ENCODE measurements around the gene ADAMTSL1.

Gene ADAMTSL1

DNA sequence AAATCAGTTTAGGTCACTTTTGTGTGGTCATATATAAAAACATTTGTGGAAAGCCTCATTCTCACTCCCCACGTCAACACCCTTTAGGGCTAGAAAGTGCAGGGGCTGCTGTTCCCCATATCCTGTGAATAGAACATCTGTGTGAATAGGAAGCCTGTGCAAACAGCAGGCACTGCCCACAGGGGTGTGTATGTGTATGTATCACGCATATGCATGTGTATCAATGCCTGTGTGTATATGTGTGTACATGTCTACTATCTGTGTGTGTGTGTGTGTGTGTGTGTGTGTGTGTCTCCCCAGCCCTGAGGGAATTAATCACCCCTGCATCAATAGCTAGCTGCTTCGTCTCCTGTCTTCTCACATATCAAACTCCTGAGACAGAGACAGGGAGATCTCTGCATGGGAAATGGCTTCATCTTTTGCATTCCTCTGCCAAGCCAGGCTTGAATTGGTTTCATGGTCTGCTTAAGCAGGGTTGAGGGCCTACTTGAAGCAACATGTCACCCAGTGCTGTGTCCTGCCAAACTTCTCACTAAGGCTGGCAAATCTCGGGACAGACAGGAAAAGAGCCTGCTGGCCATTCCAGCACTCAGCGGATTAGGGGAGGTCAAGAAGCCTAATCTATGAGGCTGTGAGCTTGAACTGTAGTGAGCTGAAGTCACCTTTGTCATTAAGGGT is 265.8 kb downstream of the ADAMTSL1 start:
- H3K36me3 ChIP-seq (ENCODE audit: control insufficient read depth in 1 of 2, insufficient read depth in 2 of 2, low read length in 2 of 2), result no peaks in the 10 kb centered on the region
- no peak overlapping the region for H3K4me3 ChIP-seq (ENCODE audit: low read depth in 1 of 2, low read length in 2 of 2)
- H3K27ac ChIP-seq (ENCODE audit: low read depth, low read length), result no peak overlapping the region
- H3K4me1 ChIP-seq (ENCODE audit: control insufficient read depth in 1 of 2, insufficient read depth in 2 of 2, low read length in 2 of 2), result peaks cover 0 to 23% of the 10 kb centered on the region in 2 donors
- no peak overlapping the region for H3K9ac ChIP-seq (ENCODE audit: low read depth in 1 of 2, low read length in 2 of 2)
- H3K9me3 ChIP-seq (ENCODE audit: control insufficient read depth in 1 of 2, low read length in 2 of 2), result no peaks in the 10 kb centered on the region
- H3K27me3 ChIP-seq (ENCODE audit: control insufficient read depth in 1 of 2, insufficient read depth in 2 of 2, low read length in 2 of 2), result no peaks in the 10 kb centered on the region

DNA sequence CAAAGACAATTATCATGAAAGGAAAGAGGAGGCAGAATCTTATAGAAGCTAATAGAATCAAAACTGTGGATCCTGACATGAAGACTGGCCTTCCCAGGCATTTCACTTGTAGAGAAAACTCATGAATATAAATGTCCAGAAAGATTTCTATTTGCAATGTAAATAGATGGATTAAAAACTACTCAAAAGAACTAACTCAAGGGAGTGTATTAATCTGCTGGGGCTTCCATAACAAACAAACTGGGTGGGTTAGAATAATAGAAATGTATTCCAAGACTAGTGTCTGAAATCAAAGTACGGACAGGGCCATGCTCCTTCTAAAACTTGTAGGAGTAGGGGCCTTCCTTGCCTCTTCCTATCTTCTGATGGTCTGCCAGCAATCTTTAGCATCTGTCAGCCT is 267.4 kb downstream of the ADAMTSL1 start:
- H3K27ac ChIP-seq (ENCODE audit: low read depth, low read length), result no peak overlapping the region

DNA sequence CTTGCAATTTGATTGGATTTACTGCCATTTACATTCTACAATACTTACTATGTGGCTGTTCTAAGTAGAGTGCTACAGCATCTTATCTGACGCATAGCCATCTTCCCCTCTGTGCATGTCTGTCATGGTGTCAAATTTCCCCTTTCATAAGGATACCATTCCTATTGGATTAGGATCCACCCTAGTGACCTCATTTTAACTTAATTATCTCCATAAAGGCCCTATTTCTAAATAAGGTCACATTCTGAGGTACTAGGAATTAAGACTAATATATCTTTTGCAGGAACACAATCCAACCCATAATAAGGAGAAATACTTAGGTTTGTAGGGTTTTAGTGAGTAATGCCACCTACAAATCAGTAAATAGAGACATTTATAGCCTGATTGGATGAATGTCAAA is 268.0 kb downstream of the ADAMTSL1 start:
- no peaks in the 10 kb centered on the region for H3K36me3 ChIP-seq (ENCODE audit: control insufficient read depth in 1 of 2, insufficient read depth in 2 of 2, low read length in 2 of 2)
- peaks cover 4 to 42% of the 10 kb centered on the region in 2 donors for H3K4me1 ChIP-seq (ENCODE audit: control insufficient read depth in 1 of 2, insufficient read depth in 2 of 2, low read length in 2 of 2)
- no peak overlapping the region for H3K27ac ChIP-seq (ENCODE audit: low read depth, low read length)
- H3K9ac ChIP-seq (ENCODE audit: low read depth in 1 of 2, low read length in 2 of 2), result no peak overlapping the region
- H3K4me3 ChIP-seq (ENCODE audit: low read depth in 1 of 2, low read length in 2 of 2), result no peak overlapping the region
- no peaks in the 10 kb centered on the region for H3K27me3 ChIP-seq (ENCODE audit: control insufficient read depth in 1 of 2, insufficient read depth in 2 of 2, low read length in 2 of 2)
- H3K9me3 ChIP-seq (ENCODE audit: control insufficient read depth in 1 of 2, low read length in 2 of 2), result no peaks in the 10 kb centered on the region

More for the DNA sequence above, 267.4 kb downstream of the ADAMTSL1 start:
- Histone ChIP-seq H3K36me3 (ENCODE audit: control insufficient read depth in 1 of 2, insufficient read depth in 2 of 2, low read length in 2 of 2) (no peaks in the 10 kb centered on the region), H3K4me1 (ENCODE audit: control insufficient read depth in 1 of 2, insufficient read depth in 2 of 2, low read length in 2 of 2) (peaks cover 0 to 36% of the 10 kb centered on the region in 2 donors), H3K9ac (ENCODE audit: low read depth in 1 of 2, low read length in 2 of 2) (no peak overlapping the region), H3K4me3 (ENCODE audit: low read depth in 1 of 2, low read length in 2 of 2) (no peak overlapping the region), H3K9me3 (ENCODE audit: control insufficient read depth in 1 of 2, low read length in 2 of 2) (no peaks in the 10 kb centered on the region), H3K27me3 (ENCODE audit: control insufficient read depth in 1 of 2, insufficient read depth in 2 of 2, low read length in 2 of 2) (no peaks in the 10 kb centered on the region)

DNA sequence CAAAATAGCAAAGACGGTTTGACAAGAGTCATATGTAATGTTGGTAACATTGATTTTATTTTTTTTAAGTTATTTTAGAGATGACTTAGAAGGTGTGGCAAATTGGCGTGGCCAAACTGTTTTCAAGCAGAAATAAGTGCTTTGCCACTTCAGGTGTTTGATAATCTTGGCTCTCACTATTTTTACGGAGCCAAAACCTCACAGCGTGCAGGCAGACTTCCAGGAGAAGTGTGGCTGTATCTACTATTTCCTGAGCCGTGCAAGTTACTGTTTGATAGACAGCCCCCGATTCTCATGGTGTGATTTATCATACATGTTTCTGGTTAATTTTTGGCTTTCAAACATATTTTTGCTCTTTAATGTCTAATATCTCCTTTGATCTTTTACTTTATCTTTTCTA is 269.5 kb downstream of the ADAMTSL1 start:
- Histone ChIP-seq H3K9ac (ENCODE audit: low read depth in 1 of 2, low read length in 2 of 2) (no peak overlapping the region), H3K9me3 (ENCODE audit: control insufficient read depth in 1 of 2, low read length in 2 of 2) (no peaks in the 10 kb centered on the region), H3K4me3 (ENCODE audit: low read depth in 1 of 2, low read length in 2 of 2) (no peak overlapping the region), H3K27me3 (ENCODE audit: control insufficient read depth in 1 of 2, insufficient read depth in 2 of 2, low read length in 2 of 2) (no peaks in the 10 kb centered on the region), H3K27ac (ENCODE audit: low read depth, low read length) (no peak overlapping the region), H3K4me1 (ENCODE audit: control insufficient read depth in 1 of 2, insufficient read depth in 2 of 2, low read length in 2 of 2) (peaks cover 12 to 56% of the 10 kb centered on the region in 2 donors), H3K36me3 (ENCODE audit: control insufficient read depth in 1 of 2, insufficient read depth in 2 of 2, low read length in 2 of 2) (no peaks in the 10 kb centered on the region)

DNA sequence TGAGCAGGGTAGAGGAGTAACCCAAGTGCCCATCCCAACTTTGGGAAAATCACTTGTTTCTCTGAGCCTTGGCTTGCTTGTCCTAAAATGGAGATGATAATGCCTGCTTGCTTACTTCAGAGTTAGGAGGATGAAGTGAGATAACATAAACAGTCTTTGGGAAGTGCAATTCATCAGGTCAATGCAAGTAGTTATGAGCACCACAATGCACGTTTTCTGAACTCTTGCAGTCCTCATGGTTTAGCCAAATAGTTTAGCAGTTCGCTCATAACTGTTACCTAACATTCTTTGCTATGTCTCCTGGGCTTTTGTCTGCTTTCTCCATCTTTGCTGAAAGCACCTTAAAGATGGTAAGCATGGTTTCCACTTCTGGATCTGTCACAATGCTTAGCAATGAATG is 270.0 kb downstream of the ADAMTSL1 start:
- H3K27me3 ChIP-seq (ENCODE audit: control insufficient read depth in 1 of 2, insufficient read depth in 2 of 2, low read length in 2 of 2), result no peaks in the 10 kb centered on the region
- H3K4me1 ChIP-seq (ENCODE audit: control insufficient read depth in 1 of 2, insufficient read depth in 2 of 2, low read length in 2 of 2), result peaks cover 12 to 56% of the 10 kb centered on the region in 2 donors
- H3K27ac ChIP-seq (ENCODE audit: low read depth, low read length), result no peak overlapping the region
- no peak overlapping the region for H3K4me3 ChIP-seq (ENCODE audit: low read depth in 1 of 2, low read length in 2 of 2)
- no peaks in the 10 kb centered on the region for H3K9me3 ChIP-seq (ENCODE audit: control insufficient read depth in 1 of 2, low read length in 2 of 2)
- no peaks in the 10 kb centered on the region for H3K36me3 ChIP-seq (ENCODE audit: control insufficient read depth in 1 of 2, insufficient read depth in 2 of 2, low read length in 2 of 2)
- H3K9ac ChIP-seq (ENCODE audit: low read depth in 1 of 2, low read length in 2 of 2), result no peak overlapping the region

DNA sequence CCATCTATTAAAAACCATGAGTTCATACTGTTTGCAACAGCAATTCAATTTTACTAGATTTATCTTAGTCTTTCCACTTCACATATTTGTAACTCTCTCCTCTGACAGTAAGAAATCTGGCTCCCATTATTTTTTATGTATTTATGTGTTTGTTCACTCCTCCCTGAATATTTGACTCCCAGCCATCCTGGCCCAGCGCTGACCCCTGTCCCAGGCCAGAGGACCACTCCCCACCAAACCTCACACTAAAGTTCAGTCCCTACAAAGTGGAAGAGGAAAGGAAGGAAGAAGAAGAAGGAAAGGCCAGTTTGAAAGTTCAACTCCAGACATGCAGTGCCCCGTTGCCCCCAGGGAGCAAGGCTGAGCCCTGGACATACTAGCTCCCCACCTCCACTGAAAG is 271.8 kb downstream of the ADAMTSL1 start:
- Histone ChIP-seq H3K27ac (ENCODE audit: low read depth, low read length) (no peak overlapping the region), H3K4me1 (ENCODE audit: control insufficient read depth in 1 of 2, insufficient read depth in 2 of 2, low read length in 2 of 2) (peaks cover 12 to 48% of the 10 kb centered on the region in 2 donors), H3K36me3 (ENCODE audit: control insufficient read depth in 1 of 2, insufficient read depth in 2 of 2, low read length in 2 of 2) (no peaks in the 10 kb centered on the region), H3K27me3 (ENCODE audit: control insufficient read depth in 1 of 2, insufficient read depth in 2 of 2, low read length in 2 of 2) (no peaks in the 10 kb centered on the region), H3K4me3 (ENCODE audit: low read depth in 1 of 2, low read length in 2 of 2) (no peak overlapping the region), H3K9me3 (ENCODE audit: control insufficient read depth in 1 of 2, low read length in 2 of 2) (no peaks in the 10 kb centered on the region), H3K9ac (ENCODE audit: low read depth in 1 of 2, low read length in 2 of 2) (no peak overlapping the region)

DNA sequence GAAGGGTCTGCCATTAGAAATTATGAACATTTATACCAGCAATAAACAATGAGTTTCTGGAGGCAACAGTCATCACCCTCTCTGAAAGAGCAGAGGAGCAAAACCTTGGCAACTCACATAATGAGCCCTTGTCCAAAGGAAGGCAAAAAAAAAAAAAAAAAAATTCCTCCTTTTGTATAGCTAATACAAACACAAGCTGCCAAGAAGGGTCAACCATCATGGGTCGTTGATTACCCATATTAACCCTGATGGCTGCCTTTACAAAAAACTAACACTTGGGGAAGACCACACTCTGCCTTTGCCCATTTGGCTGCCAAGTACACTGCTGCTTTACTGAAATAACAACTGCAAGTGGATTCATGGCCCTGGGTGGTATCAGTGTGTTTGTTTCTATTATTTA is 272.7 kb downstream of the ADAMTSL1 start:
- Histone ChIP-seq H3K27me3 (ENCODE audit: control insufficient read depth in 1 of 2, insufficient read depth in 2 of 2, low read length in 2 of 2) (no peaks in the 10 kb centered on the region), H3K4me1 (ENCODE audit: control insufficient read depth in 1 of 2, insufficient read depth in 2 of 2, low read length in 2 of 2) (peaks cover 12 to 48% of the 10 kb centered on the region in 2 donors), H3K27ac (ENCODE audit: low read depth, low read length) (no peak overlapping the region)

DNA sequence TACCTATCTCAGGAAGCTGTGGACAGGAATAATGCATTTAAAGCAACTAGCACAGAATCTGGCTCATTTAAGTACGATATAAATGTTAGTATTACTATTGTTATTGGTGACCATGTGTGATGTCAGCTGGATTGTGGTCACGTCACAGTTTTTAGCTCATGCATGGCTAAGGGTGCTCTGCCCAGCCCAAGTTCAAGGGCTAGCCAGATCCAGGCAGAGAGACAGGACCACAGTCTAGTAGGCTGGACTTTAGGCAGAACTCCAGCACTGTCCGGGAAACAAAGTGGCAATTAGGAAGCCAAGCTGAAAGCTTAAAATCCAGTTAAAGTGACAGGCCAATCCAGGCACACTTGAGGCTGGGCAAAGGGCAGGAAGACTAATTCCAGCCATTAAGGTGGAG is 273.6 kb downstream of the ADAMTSL1 start:
- Histone ChIP-seq H3K36me3 (ENCODE audit: control insufficient read depth in 1 of 2, insufficient read depth in 2 of 2, low read length in 2 of 2) (no peaks in the 10 kb centered on the region), H3K9me3 (ENCODE audit: control insufficient read depth in 1 of 2, low read length in 2 of 2) (no peaks in the 10 kb centered on the region), H3K27me3 (ENCODE audit: control insufficient read depth in 1 of 2, insufficient read depth in 2 of 2, low read length in 2 of 2) (no peaks in the 10 kb centered on the region), H3K4me1 (ENCODE audit: control insufficient read depth in 1 of 2, insufficient read depth in 2 of 2, low read length in 2 of 2) (peaks cover 12 to 48% of the 10 kb centered on the region in 2 donors), H3K4me3 (ENCODE audit: low read depth in 1 of 2, low read length in 2 of 2) (no peak overlapping the region), H3K27ac (ENCODE audit: low read depth, low read length) (no peak overlapping the region), H3K9ac (ENCODE audit: low read depth in 1 of 2, low read length in 2 of 2) (no peak overlapping the region)

More for the DNA sequence above, 272.7 kb downstream of the ADAMTSL1 start:
- Histone ChIP-seq H3K36me3 (ENCODE audit: control insufficient read depth in 1 of 2, insufficient read depth in 2 of 2, low read length in 2 of 2) (no peaks in the 10 kb centered on the region), H3K9ac (ENCODE audit: low read depth in 1 of 2, low read length in 2 of 2) (no peak overlapping the region), H3K4me3 (ENCODE audit: low read depth in 1 of 2, low read length in 2 of 2) (no peak overlapping the region), H3K9me3 (ENCODE audit: control insufficient read depth in 1 of 2, low read length in 2 of 2) (no peaks in the 10 kb centered on the region)

DNA sequence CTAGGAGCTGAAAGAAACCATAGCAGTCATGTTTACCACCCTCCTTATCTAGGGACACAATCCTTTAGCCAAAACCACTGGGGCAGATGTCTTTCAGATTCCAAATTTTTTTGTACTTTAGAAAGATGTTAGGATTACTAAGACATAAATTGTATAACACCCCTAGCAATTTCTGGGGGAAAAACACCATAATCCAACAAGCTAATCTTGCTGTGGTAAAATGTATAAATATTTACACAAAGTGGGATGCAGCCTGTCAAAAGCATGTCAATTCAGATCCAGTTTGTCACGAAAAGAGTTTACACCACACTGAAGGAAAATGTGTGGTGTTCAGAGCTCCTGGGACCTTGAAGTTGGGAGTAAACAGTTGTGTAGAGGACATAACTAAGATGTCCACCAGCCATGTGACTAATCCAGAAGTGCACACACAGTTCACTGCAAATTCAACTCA is 274.3 kb downstream of the ADAMTSL1 start:
- no peaks in the 10 kb centered on the region for H3K27me3 ChIP-seq (ENCODE audit: control insufficient read depth in 1 of 2, insufficient read depth in 2 of 2, low read length in 2 of 2)
- no peaks in the 10 kb centered on the region for H3K9me3 ChIP-seq (ENCODE audit: control insufficient read depth in 1 of 2, low read length in 2 of 2)
- H3K9ac ChIP-seq (ENCODE audit: low read depth in 1 of 2, low read length in 2 of 2), result no peak overlapping the region
- no peak overlapping the region for H3K4me3 ChIP-seq (ENCODE audit: low read depth in 1 of 2, low read length in 2 of 2)
- no peak overlapping the region for H3K27ac ChIP-seq (ENCODE audit: low read depth, low read length)
- no peaks in the 10 kb centered on the region for H3K36me3 ChIP-seq (ENCODE audit: control insufficient read depth in 1 of 2, insufficient read depth in 2 of 2, low read length in 2 of 2)
- peaks cover 12 to 46% of the 10 kb centered on the region in 2 donors for H3K4me1 ChIP-seq (ENCODE audit: control insufficient read depth in 1 of 2, insufficient read depth in 2 of 2, low read length in 2 of 2)

DNA sequence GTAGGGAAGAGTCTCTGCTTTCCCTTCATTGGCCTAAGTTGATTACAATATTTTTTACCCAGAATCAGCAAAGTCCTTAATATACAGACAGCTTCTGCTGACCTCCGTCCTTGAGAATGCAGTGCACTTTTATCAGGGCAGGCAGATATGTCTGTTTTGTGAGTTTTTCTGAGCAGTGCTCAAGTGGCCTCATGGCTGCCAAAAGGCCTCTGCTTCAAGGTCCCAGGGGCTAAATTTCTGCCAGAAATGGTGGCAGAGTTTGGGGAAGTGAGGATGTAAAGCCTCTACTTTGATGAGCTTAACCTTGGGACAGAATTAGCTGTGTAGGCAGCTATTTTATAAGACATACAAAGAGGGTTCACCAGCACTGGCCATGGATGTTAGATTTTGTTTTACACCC is 275.8 kb downstream of the ADAMTSL1 start:
- no peaks in the 10 kb centered on the region for H3K36me3 ChIP-seq (ENCODE audit: control insufficient read depth in 1 of 2, insufficient read depth in 2 of 2, low read length in 2 of 2)
- H3K9ac ChIP-seq (ENCODE audit: low read depth in 1 of 2, low read length in 2 of 2), result no peak overlapping the region
- peaks cover 12 to 33% of the 10 kb centered on the region in 2 donors for H3K4me1 ChIP-seq (ENCODE audit: control insufficient read depth in 1 of 2, insufficient read depth in 2 of 2, low read length in 2 of 2)
- no peak overlapping the region for H3K27ac ChIP-seq (ENCODE audit: low read depth, low read length)
- no peak overlapping the region for H3K4me3 ChIP-seq (ENCODE audit: low read depth in 1 of 2, low read length in 2 of 2)
- no peaks in the 10 kb centered on the region for H3K9me3 ChIP-seq (ENCODE audit: control insufficient read depth in 1 of 2, low read length in 2 of 2)
- no peaks in the 10 kb centered on the region for H3K27me3 ChIP-seq (ENCODE audit: control insufficient read depth in 1 of 2, insufficient read depth in 2 of 2, low read length in 2 of 2)

Data from duodenal mucosa (tissue), 2 donors.